Endodermal cell (in vitro differentiated cells): ENCODE data around the gene CCDC146. TPM values are rescaled to one million over a fixed set of nuclear protein-coding genes. Genes with fewer than 3 reads are reported as not detected.
"Not testable (repeated sequence)": the region's sequence is repeated elsewhere in the genome, so short reads cannot be mapped to it uniquely, and the experiment has no call there.

Experiments
- DNase-seq: peaks from one replicate; pipeline ENCODE4 v3.0.0-alpha.2; 2017
- H3K27ac ChIP-seq: 2 replicates; pipeline ENCODE4 v1.5.1; 2013; ENCODE audit warnings: mild to moderate bottlenecking, low read depth, low read length, moderate library complexity
- H3K27me3 ChIP-seq: 2 replicates; pipeline ENCODE4 v1.6.1; 2013; ENCODE audit warnings: mild to moderate bottlenecking, low read length, moderate library complexity; ENCODE audit not compliant: insufficient read depth, control insufficient read depth, poor library complexity, severe bottlenecking
- H3K36me3 ChIP-seq: 2 replicates; pipeline ENCODE4 v1.7.0; 2013; ENCODE audit warnings: mild to moderate bottlenecking, low read length, moderate library complexity; ENCODE audit not compliant: control insufficient read depth, insufficient read depth
- H3K4me1 ChIP-seq: one replicate; pipeline ENCODE4 v1.7.0; 2013; ENCODE audit warnings: low read length; ENCODE audit not compliant: control insufficient read depth, insufficient read depth
- H3K4me3 ChIP-seq: 2 replicates; pipeline ENCODE4 v1.5.1; 2013; ENCODE audit warnings: mild to moderate bottlenecking, low read length, moderate library complexity
- H3K9ac ChIP-seq: 2 replicates; pipeline ENCODE4 v1.6.1; 2013; ENCODE audit warnings: mild to moderate bottlenecking, low read length, moderate library complexity; ENCODE audit not compliant: poor library complexity, severe bottlenecking; ENCODE audit errors: extremely low read depth
- H3K9me3 ChIP-seq: 2 replicates; pipeline ENCODE4 v1.6.1; 2013; ENCODE audit warnings: mild to moderate bottlenecking, low read length, moderate library complexity; ENCODE audit not compliant: control insufficient read depth
- H3K27ac Mint-ChIP-seq: 2 replicates; pipeline ENCODE4 v1.8.0; 2020; ENCODE audit warnings: mixed read lengths
- H3K27me3 Mint-ChIP-seq: 2 replicates; pipeline ENCODE4 v1.8.0; 2021; ENCODE audit warnings: mild to moderate bottlenecking, mixed read lengths; ENCODE audit not compliant: insufficient read depth
- H3K36me3 Mint-ChIP-seq: 2 replicates; pipeline ENCODE4 v1.8.0; 2020; ENCODE audit warnings: low read depth, mixed read lengths
- H3K4me1 Mint-ChIP-seq: 2 replicates; pipeline ENCODE4 v1.8.0; 2020; ENCODE audit warnings: mixed read lengths
- H3K4me3 Mint-ChIP-seq: 2 replicates; pipeline ENCODE4 v1.8.0; 2020; ENCODE audit warnings: mild to moderate bottlenecking, moderate library complexity, mixed read lengths
- H3K9me3 Mint-ChIP-seq: 2 replicates; pipeline ENCODE4 v1.8.0; 2020; ENCODE audit warnings: mild to moderate bottlenecking, mixed read lengths
- WGBS, 2 experiments: methylation state at CpG; one replicate each; pipeline versions ENCODE4 v1.1.5 to v1.1.7; 2013; ENCODE audit warnings: missing lambda C conversion rate in 2 of 2, mixed read lengths in 1 of 2; ENCODE audit not compliant: insufficient coverage in 1 of 2, insufficient read length in 1 of 2; 5-methylcytosine and 5-hydroxymethylcytosine counted together
- total RNA-seq, 2 donors: library from RNA; stranded (reverse); fragmentation: NEBNext Ultra II Directional in 1 of 2; extraction: Animal tissue kit (Norgen Biotek cat#: 25700) in 1 of 2; gene quantifications; 2 replicates in 1 of 2; 3 replicates in 1 of 2; pipeline ENCODE4 v1.2.1, GENCODE V29; 2021
- TF ChIP-seq, protein P1 (sequence below): fragments of 200-600 bp; sonication (generic); conservative IDR thresholded peaks from 2 replicates; pipeline ENCODE4 v1.5.0; 2021; ENCODE audit warnings: antibody characterized with exemption, mild to moderate bottlenecking

The CCDC146 gene
- total RNA-seq, 2 donors from 2014 or later, result 2.7 to 5.2 TPM

DNA sequence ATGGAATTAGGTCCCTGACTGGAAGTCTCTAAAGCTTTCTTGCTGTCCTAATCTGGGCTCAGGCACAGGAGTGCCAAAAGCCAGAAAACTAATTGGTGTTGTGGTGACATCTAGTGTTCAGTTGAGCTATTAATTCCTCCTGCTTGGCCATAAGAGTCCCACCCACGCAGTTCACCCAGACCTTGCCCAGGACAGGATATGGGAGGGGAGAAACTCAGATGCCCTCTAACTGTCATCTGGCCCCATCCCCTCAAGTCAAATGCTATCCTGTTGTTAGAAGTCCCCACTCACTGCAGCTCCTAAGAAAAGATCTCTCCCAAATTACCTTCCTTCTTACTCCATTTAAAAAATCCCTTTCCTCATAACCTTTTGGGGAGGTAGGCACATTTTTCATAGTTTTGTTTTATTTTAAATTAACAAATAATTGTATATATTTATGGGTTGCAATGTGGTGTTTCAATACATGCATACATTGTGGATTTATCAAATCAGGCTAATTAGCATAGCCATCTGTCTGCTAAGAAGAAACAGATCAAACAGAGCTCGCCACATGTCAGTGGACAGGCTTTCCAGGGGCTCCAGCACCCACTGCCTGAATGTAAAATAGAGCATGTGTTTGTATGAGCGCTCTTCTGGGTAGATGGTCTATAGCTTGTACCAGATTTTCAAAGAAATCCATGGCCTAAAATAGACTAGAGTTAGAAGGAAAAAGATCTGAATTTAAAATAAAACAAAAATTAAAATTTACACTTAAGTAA lies 209.7 kb downstream of the CCDC146 start:
- H3K27ac Mint-ChIP-seq, result no peak overlapping the region

GRCh38 chr7:77334039-77334438 lies 211.6 kb downstream of the CCDC146 start:
- not testable (repeated sequence) for H3K27ac Mint-ChIP-seq, H3K4me3 ChIP-seq, H3K9ac ChIP-seq, H3K36me3 Mint-ChIP-seq, H3K27me3 ChIP-seq, H3K9me3 ChIP-seq, H3K27me3 Mint-ChIP-seq, H3K36me3 ChIP-seq, H3K9me3 Mint-ChIP-seq, H3K4me1 ChIP-seq, H3K4me3 Mint-ChIP-seq, DNase-seq, H3K27ac ChIP-seq
- 90 to 93% methylated on average over 2 of the region's 2 CpGs for WGBS, 2 experiments
- H3K4me1 Mint-ChIP-seq, result peaks cover 10% of the 10 kb centered on the region

More for the DNA sequence above, 209.7 kb downstream of the CCDC146 start:
- Mint-ChIP-seq H3K4me1 (peaks cover 8% of the 10 kb centered on the region), H3K4me3 (no peak overlapping the region), H3K36me3 (no peaks in the 10 kb centered on the region), H3K27me3 (no peaks in the 10 kb centered on the region), H3K9me3 (no peaks in the 10 kb centered on the region)
- peak; percentile 78 for DNase-seq
- H3K36me3 ChIP-seq, result no peaks in the 10 kb centered on the region
- TF ChIP-seq, protein P1, sequence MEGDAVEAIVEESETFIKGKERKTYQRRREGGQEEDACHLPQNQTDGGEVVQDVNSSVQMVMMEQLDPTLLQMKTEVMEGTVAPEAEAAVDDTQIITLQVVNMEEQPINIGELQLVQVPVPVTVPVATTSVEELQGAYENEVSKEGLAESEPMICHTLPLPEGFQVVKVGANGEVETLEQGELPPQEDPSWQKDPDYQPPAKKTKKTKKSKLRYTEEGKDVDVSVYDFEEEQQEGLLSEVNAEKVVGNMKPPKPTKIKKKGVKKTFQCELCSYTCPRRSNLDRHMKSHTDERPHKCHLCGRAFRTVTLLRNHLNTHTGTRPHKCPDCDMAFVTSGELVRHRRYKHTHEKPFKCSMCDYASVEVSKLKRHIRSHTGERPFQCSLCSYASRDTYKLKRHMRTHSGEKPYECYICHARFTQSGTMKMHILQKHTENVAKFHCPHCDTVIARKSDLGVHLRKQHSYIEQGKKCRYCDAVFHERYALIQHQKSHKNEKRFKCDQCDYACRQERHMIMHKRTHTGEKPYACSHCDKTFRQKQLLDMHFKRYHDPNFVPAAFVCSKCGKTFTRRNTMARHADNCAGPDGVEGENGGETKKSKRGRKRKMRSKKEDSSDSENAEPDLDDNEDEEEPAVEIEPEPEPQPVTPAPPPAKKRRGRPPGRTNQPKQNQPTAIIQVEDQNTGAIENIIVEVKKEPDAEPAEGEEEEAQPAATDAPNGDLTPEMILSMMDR, result peak; percentile 80
- H3K4me3 ChIP-seq, result no peak overlapping the region
- H3K27ac ChIP-seq, result no peak overlapping the region
- WGBS, 2 experiments, result 50 to 64% methylated on average over 2 to 3 of the region's 3 CpGs
- H3K4me1 ChIP-seq, result no peaks in the 10 kb centered on the region
- no peaks in the 10 kb centered on the region for H3K9me3 ChIP-seq
- H3K27me3 ChIP-seq, result no peaks in the 10 kb centered on the region
- H3K9ac ChIP-seq, result no peak overlapping the region

DNA sequence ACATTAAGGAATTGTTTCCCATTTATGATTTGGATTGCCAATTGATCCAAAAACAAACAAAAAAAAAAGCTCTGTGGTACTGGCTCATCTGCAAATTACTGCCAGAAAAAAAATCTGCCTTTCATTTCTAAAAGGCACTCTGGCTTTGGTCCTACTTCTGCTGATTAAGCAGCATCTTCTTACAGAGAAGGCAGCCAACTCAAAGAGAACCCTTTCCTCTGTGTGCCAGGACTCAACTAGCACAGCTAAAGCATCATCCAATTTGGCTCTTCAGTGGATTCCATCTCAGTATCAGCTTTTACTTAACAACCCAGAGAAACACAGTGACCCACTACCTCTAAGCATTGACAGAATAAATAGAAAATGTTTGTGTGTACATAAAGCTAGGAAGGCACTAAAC lies 213.2 kb downstream of the CCDC146 start:
- no peak overlapping the region for H3K4me3 ChIP-seq
- no peak overlapping the region for H3K4me3 Mint-ChIP-seq
- H3K36me3 ChIP-seq, result no peaks in the 10 kb centered on the region
- no peak overlapping the region for H3K9ac ChIP-seq
- peaks cover 5% of the 10 kb centered on the region for H3K36me3 Mint-ChIP-seq
- no peak overlapping the region for H3K27ac Mint-ChIP-seq
- no peaks in the 10 kb centered on the region for H3K27me3 Mint-ChIP-seq
- TF ChIP-seq, protein P1, result no peak
- no peak for DNase-seq
- H3K27ac ChIP-seq, result no peak overlapping the region
- no peaks in the 10 kb centered on the region for H3K27me3 ChIP-seq
- H3K9me3 Mint-ChIP-seq, result peaks cover 4% of the 10 kb centered on the region
- H3K4me1 ChIP-seq, result no peaks in the 10 kb centered on the region
- peaks cover 18% of the 10 kb centered on the region for H3K9me3 ChIP-seq
- H3K4me1 Mint-ChIP-seq, result peaks cover 15% of the 10 kb centered on the region
